VCaP (cell line): Measurements from ENCODE around the gene ZNF280B.

Source experiments
- H3K27ac ChIP-seq: fragments of 450-650 bp; 2 replicates; pipeline ENCODE4 v1.5.1; 2017
- TF ChIP-seq, protein P1 (sequence below): fragments of 450-650 bp; conservative IDR thresholded peaks from 2 replicates; pipeline ENCODE4 v1.5.1; 2017; ENCODE audit warnings: mild to moderate bottlenecking, moderate library complexity

ZNF280B gene

GRCh38 chr22:22508274-22509176 lies at the start of gene ZNF280B:
Gene ZNF280B, minus strand, starts transcription at chr22:22508742. Its CDS starts 19,344 bp downstream, at chr22:22489398.
- TF ChIP-seq, protein P1, sequence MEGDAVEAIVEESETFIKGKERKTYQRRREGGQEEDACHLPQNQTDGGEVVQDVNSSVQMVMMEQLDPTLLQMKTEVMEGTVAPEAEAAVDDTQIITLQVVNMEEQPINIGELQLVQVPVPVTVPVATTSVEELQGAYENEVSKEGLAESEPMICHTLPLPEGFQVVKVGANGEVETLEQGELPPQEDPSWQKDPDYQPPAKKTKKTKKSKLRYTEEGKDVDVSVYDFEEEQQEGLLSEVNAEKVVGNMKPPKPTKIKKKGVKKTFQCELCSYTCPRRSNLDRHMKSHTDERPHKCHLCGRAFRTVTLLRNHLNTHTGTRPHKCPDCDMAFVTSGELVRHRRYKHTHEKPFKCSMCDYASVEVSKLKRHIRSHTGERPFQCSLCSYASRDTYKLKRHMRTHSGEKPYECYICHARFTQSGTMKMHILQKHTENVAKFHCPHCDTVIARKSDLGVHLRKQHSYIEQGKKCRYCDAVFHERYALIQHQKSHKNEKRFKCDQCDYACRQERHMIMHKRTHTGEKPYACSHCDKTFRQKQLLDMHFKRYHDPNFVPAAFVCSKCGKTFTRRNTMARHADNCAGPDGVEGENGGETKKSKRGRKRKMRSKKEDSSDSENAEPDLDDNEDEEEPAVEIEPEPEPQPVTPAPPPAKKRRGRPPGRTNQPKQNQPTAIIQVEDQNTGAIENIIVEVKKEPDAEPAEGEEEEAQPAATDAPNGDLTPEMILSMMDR = peak; percentile 86
- peak within 1 kb of the TSS; percentile 60 for H3K27ac ChIP-seq

- no peak overlapping the region for H3K27ac ChIP-seq
- TF ChIP-seq, protein P1 = no peak
Observed at GRCh38 chr22:22556995-22557925, 48.7 kb upstream of the ZNF280B start.

- no peak overlapping the region for H3K27ac ChIP-seq
- TF ChIP-seq, protein P1 = no peak
Observed at GRCh38 chr22:22556578-22556977, 48.0 kb upstream of the ZNF280B start.

DNA sequence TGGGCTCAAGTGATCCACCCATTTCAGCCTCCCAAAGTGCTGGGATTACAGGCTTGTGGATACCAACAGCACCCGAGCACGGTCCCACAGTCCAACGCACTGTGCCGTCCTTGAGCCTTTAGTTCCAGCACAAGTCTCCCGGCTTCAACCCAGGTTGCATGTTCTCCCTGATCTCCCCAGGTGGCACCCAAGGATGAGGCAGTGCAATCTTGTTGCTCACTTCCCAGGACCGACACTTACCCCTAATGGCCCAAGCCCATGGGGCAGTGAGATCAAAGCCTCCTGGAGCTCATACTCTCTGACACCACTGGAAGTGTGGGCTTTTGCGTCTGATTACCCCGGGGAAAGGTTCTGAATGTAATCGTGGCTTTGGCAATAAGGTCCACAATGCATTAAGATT lies 47.1 kb upstream of the ZNF280B start:
- TF ChIP-seq, protein P1 = no peak

DNA sequence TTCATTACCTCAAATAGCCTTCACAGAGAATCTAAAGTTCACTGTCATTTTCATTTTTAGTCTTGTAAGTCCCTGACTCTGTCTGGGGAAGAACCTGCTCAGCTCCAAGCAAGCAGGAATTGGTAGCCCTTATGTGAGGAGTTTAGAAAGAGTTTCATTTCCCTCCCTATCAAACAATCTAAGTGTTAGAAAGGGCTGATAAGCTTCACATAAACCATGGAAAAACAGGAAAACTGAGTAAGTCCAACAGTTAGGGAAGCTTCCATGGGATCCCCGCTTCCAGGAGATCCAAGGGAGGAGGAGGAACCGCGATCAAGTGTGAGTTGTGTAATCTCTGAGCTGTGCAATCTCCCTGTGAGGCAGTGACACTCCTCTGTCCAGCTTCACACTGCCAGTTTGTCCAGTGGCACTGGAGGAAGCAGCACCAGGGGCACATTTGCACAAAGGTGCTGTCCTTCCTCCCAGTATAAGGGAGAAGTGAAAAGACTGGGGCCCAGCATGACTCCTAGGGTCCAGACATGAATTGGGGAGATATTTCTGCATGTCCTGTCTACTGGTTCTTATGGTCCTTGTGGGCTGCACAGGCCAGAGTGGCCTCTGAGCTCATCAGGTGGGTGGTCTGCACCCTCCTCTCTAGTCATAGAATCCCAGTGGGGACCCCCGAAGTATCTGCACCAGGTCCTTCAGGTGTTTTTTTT lies 46.2 kb upstream of the ZNF280B start:
- no peak overlapping the region for H3K27ac ChIP-seq

More for the DNA sequence above, 47.1 kb upstream of the ZNF280B start:
- no peak overlapping the region for H3K27ac ChIP-seq

DNA sequence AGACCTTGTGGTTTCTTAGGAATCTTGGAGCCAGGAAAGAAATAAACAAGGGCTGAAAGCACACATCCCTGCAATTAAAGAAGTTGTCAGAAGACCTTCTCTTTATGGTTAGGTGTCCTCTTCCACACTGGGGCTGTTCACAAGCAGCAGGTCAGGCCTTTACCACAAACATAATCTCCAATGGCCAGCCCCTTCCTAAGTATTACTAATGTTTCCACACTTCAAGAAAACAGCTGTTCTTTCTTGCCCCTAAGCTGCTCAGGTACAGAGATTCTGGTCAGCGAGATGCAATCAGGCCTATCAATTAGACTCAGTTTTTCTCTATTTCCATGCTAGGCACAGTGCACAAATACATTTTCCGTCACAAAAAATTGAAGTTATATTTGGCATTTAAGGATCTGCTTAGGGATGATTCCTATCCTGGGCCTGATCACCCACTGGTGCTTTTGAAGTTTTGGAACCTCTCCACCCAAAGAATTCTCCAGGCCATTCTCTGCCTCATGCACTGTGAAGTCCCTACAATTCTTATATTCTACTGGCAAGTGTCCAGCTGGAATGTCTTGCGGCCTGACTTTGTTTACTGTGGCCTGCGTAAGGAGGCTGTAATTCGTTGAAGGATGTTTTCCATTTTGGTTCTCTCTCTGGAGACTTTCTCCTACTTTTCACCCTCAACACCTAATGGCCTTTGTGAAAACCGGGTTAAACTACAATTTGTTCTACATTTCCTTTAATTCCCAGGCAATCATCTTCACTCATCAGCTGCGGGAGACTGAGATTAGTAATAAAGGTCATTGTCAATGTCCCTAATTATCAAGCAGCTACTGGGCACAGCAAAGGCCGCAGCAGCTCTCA lies 45.4 kb upstream of the ZNF280B start:
- TF ChIP-seq, protein P1 = no peak
- H3K27ac ChIP-seq = no peak overlapping the region

More for the DNA sequence above, 46.2 kb upstream of the ZNF280B start:
- TF ChIP-seq, protein P1 = no peak
